Activated CD4-positive, alpha-beta memory T cell treated with anti-CD3 and anti-CD28 coated beads for 36 hours (primary cell): ENCODE measurements around the gene PCSK6. TPM values are rescaled to one million over a fixed set of nuclear protein-coding genes. Genes with fewer than 3 reads are reported as not detected.
A peak's percentile ranks its signal among the peaks of the same experiment; 100 is the strongest.

Experiments
- CTCF ChIA-PET: fragments of 350-600 bp; sonication (Branson Sonifier 250); formaldehyde crosslinking; loops from one replicate; lab custom pipeline; 2021; ENCODE audit warnings: antibody characterized with exemption, inconsistent platforms; lab: Charles Lee
- POLR2A ChIA-PET: fragments of 350-600 bp; sonication (Branson Sonifier 250); formaldehyde crosslinking; loops from one replicate; lab custom pipeline; 2021; ENCODE audit warnings: antibody characterized with exemption; lab: Charles Lee
- DNase-seq: peaks from one replicate; pipeline ENCODE4 v3.0.0-alpha.2; 2020
- H3K27ac Mint-ChIP-seq: one replicate; pipeline ENCODE4 v1.8.0; 2021; ENCODE audit warnings: mixed read lengths
- H3K27me3 Mint-ChIP-seq: one replicate; pipeline ENCODE4 v1.8.0; 2021; ENCODE audit warnings: mixed read lengths
- H3K36me3 Mint-ChIP-seq: one replicate; pipeline ENCODE4 v1.8.0; 2021; ENCODE audit warnings: mixed read lengths
- H3K4me1 Mint-ChIP-seq: one replicate; pipeline ENCODE4 v1.8.0; 2021; ENCODE audit warnings: low read depth, mixed read lengths
- H3K4me3 Mint-ChIP-seq: one replicate; pipeline ENCODE4 v1.8.0; 2021; ENCODE audit warnings: mild to moderate bottlenecking, mixed read lengths
- H3K9me3 Mint-ChIP-seq: one replicate; pipeline ENCODE4 v1.8.0; 2021; ENCODE audit warnings: mixed read lengths
- intact Hi-C: fragments of 100-400 bp; cut with micrococcal nuclease; formaldehyde crosslinking; loops from one replicate; pipeline ENCODE4 v1.15.1; 2023
- total RNA-seq, 2 experiments: library from RNA; stranded (reverse); gene quantifications; one replicate each; pipeline ENCODE4 v1.2.3, GENCODE V29; 2021

Gene PCSK6
- total RNA-seq, 2 experiments from 2014 or later, result 0.24 to 0.58 TPM

- peaks cover 6% of the 10 kb centered on the region for H3K27me3 Mint-ChIP-seq
- ChIA-PET POLR2A (no interaction called here), CTCF (interaction anchor here (0.6 to 2.4 kb wide), 17 partner anchors 8 to 391 kb away, joined by 3 to 22 read pairs (median 3); no protein-coding TSS in a partner anchor)
- H3K27ac Mint-ChIP-seq, result no peak overlapping the region
- H3K9me3 Mint-ChIP-seq, result no peaks in the 10 kb centered on the region
- intact Hi-C loops, result loop anchor here (5.0 kb wide), 1 partner anchor 150 kb away; the partner anchor contains the start of gene TM2D3
- no peaks in the 10 kb centered on the region for H3K36me3 Mint-ChIP-seq
- H3K4me1 Mint-ChIP-seq, result peaks cover 2% of the 10 kb centered on the region
- no peak for DNase-seq
- H3K4me3 Mint-ChIP-seq, result no peak overlapping the region
Measured at GRCh38 chr15:101502572-101503295, 13.2 kb upstream of the PCSK6 start.

GRCh38 chr15:101501703-101502373 is 12.3 kb upstream of the PCSK6 start:
- ChIA-PET CTCF (interaction anchor here (0.6 to 2.4 kb wide), 19 partner anchors 9 to 390 kb away, joined by 3 to 22 read pairs (median 3); no protein-coding TSS in a partner anchor), POLR2A (no interaction called here)
- Mint-ChIP-seq H3K9me3 (no peaks in the 10 kb centered on the region), H3K4me1 (peaks cover 6% of the 10 kb centered on the region), H3K4me3 (no peak overlapping the region), H3K27ac (no peak overlapping the region), H3K27me3 (peaks cover 15% of the 10 kb centered on the region), H3K36me3 (no peaks in the 10 kb centered on the region)
- peak; percentile 70 for DNase-seq
- intact Hi-C loops, result loop anchor here (2.0 to 5.0 kb wide), 2 partner anchors 150 to 199 kb away; partner anchors contain the start of gene TM2D3

GRCh38 chr15:101500865-101501551 is 11.5 kb upstream of the PCSK6 start:
- Mint-ChIP-seq H3K9me3 (no peaks in the 10 kb centered on the region), H3K36me3 (no peaks in the 10 kb centered on the region), H3K27ac (no peak overlapping the region), H3K4me3 (no peak overlapping the region), H3K4me1 (peaks cover 11% of the 10 kb centered on the region), H3K27me3 (peaks cover 22% of the 10 kb centered on the region)
- ChIA-PET POLR2A (no interaction called here), CTCF (interaction anchor here (1.0 to 2.4 kb wide), 9 partner anchors 10 to 203 kb away, joined by 3 to 22 read pairs (median 6); no protein-coding TSS in a partner anchor)
- no peak for DNase-seq
- intact Hi-C loops, result loop anchor here (2.0 to 5.0 kb wide), 2 partner anchors 151 to 198 kb away; partner anchors contain the start of gene TM2D3

GRCh38 chr15:101499863-101500713 is 10.6 kb upstream of the PCSK6 start:
- peak; percentile 45 for DNase-seq
- intact Hi-C loops, result loop anchor here (2.0 to 5.0 kb wide), 2 partner anchors 152 to 197 kb away; partner anchors contain the start of gene TM2D3
- ChIA-PET POLR2A (no interaction called here), CTCF (no interaction called here)
- Mint-ChIP-seq H3K27me3 (peaks cover 30% of the 10 kb centered on the region), H3K4me1 (peaks cover 11% of the 10 kb centered on the region), H3K9me3 (no peaks in the 10 kb centered on the region), H3K27ac (no peak overlapping the region), H3K36me3 (no peaks in the 10 kb centered on the region), H3K4me3 (no peak overlapping the region)

GRCh38 chr15:101498717-101499480 is 9.4 kb upstream of the PCSK6 start:
- no peak for DNase-seq
- ChIA-PET CTCF (no interaction called here), POLR2A (no interaction called here)
- Mint-ChIP-seq H3K27ac (no peak overlapping the region), H3K4me1 (peaks cover 12% of the 10 kb centered on the region), H3K27me3 (peaks cover 33% of the 10 kb centered on the region), H3K36me3 (no peaks in the 10 kb centered on the region), H3K4me3 (no peak overlapping the region), H3K9me3 (no peaks in the 10 kb centered on the region)
- intact Hi-C loops, result no loop called here

- H3K27me3 Mint-ChIP-seq, result peaks cover 32% of the 10 kb centered on the region
- H3K27ac Mint-ChIP-seq, result no peak overlapping the region
- no peak for DNase-seq
- peaks cover 12% of the 10 kb centered on the region for H3K4me1 Mint-ChIP-seq
- no peak overlapping the region for H3K4me3 Mint-ChIP-seq
- intact Hi-C loops, result no loop called here
- ChIA-PET POLR2A (no interaction called here), CTCF (no interaction called here)
- H3K9me3 Mint-ChIP-seq, result no peaks in the 10 kb centered on the region
- H3K36me3 Mint-ChIP-seq, result no peaks in the 10 kb centered on the region
Measured at GRCh38 chr15:101498076-101498716, 8.7 kb upstream of the PCSK6 start.

GRCh38 chr15:101497484-101498034 is 8.1 kb upstream of the PCSK6 start:
- H3K4me3 Mint-ChIP-seq, result no peak overlapping the region
- DNase-seq, result no peak
- ChIA-PET POLR2A (no interaction called here), CTCF (no interaction called here)
- H3K27ac Mint-ChIP-seq, result no peak overlapping the region
- peaks cover 32% of the 10 kb centered on the region for H3K27me3 Mint-ChIP-seq
- H3K4me1 Mint-ChIP-seq, result peaks cover 12% of the 10 kb centered on the region
- H3K36me3 Mint-ChIP-seq, result no peaks in the 10 kb centered on the region
- intact Hi-C loops, result no loop called here
- no peaks in the 10 kb centered on the region for H3K9me3 Mint-ChIP-seq

GRCh38 chr15:101497017-101497416 is 7.5 kb upstream of the PCSK6 start:
- Mint-ChIP-seq H3K36me3 (no peaks in the 10 kb centered on the region), H3K9me3 (no peaks in the 10 kb centered on the region), H3K27me3 (peaks cover 34% of the 10 kb centered on the region), H3K4me1 (peaks cover 12% of the 10 kb centered on the region), H3K27ac (no peak overlapping the region), H3K4me3 (no peak overlapping the region)
- DNase-seq, result no peak
- CTCF ChIA-PET, result no interaction called here
- intact Hi-C loops, result no loop called here
- POLR2A ChIA-PET, result no interaction called here

- POLR2A ChIA-PET, result no interaction called here
- no peak overlapping the region for H3K4me3 Mint-ChIP-seq
- H3K27ac Mint-ChIP-seq, result no peak overlapping the region
- H3K4me1 Mint-ChIP-seq, result peaks cover 11% of the 10 kb centered on the region
- DNase-seq, result no peak
- H3K27me3 Mint-ChIP-seq, result peaks cover 39% of the 10 kb centered on the region
- no peaks in the 10 kb centered on the region for H3K9me3 Mint-ChIP-seq
- no peaks in the 10 kb centered on the region for H3K36me3 Mint-ChIP-seq
- intact Hi-C loops, result no loop called here
- CTCF ChIA-PET, result no interaction called here
Measured at GRCh38 chr15:101496198-101496986, 6.9 kb upstream of the PCSK6 start.
